Astrocyte of the cerebellum (primary cell): ENCODE data around the gene BDKRB1.

Experiments used
- DNase-seq: peaks from one replicate; pipeline ENCODE4 v3.0.0-alpha.2; 2011; ENCODE audit warnings: low read depth
- H3K4me3 ChIP-seq: 2 replicates; pipeline ENCODE4 v1.5.1; 2011; ENCODE audit warnings: mild to moderate bottlenecking, low read depth, low read length, moderate library complexity
- in situ Hi-C: cut with HindIII; loops from 2 replicates; pipeline ENCODE4 v1.10.0; 2017; ENCODE audit warnings: low sequenced_read_pairs
- TF ChIP-seq, protein P1 (sequence below): IDR thresholded peaks from 2 replicates; pipeline ENCODE4 v1.5.1; 2012; ENCODE audit warnings: low read length, low read depth, moderate library complexity, mild to moderate bottlenecking; ENCODE audit errors: missing control alignments

BDKRB1 gene

DNA sequence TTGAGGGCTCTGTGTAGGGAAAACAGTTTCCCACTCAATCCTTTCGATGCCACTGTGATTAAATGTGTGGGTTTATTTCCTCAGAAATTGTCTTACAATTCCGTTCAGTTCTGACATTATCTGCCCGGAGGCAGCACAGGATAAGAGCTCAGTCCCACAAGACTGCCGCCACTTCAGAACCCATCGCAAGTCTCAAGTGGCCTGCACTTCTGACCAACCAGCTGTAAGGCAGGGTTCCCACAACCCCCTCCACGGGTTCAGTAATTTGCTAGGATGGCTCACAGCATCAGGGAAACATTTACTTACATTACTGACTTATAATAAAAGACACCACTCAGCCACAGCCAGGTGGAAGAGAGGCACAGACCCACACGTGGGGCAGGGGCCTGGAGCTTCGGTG, 34.2 kb upstream of the BDKRB1 start:
- H3K4me3 ChIP-seq: no peak overlapping the region
- TF ChIP-seq, protein P1, sequence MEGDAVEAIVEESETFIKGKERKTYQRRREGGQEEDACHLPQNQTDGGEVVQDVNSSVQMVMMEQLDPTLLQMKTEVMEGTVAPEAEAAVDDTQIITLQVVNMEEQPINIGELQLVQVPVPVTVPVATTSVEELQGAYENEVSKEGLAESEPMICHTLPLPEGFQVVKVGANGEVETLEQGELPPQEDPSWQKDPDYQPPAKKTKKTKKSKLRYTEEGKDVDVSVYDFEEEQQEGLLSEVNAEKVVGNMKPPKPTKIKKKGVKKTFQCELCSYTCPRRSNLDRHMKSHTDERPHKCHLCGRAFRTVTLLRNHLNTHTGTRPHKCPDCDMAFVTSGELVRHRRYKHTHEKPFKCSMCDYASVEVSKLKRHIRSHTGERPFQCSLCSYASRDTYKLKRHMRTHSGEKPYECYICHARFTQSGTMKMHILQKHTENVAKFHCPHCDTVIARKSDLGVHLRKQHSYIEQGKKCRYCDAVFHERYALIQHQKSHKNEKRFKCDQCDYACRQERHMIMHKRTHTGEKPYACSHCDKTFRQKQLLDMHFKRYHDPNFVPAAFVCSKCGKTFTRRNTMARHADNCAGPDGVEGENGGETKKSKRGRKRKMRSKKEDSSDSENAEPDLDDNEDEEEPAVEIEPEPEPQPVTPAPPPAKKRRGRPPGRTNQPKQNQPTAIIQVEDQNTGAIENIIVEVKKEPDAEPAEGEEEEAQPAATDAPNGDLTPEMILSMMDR: no peak
- in situ Hi-C loops: no loop called here
- no peak for DNase-seq

- TF ChIP-seq, protein P1: no peak
- no peak for DNase-seq
- no peak overlapping the region for H3K4me3 ChIP-seq
- in situ Hi-C loops: no loop called here
Observed at GRCh38 chr14:96224480-96225096, 31.4 kb upstream of the BDKRB1 start.

DNA sequence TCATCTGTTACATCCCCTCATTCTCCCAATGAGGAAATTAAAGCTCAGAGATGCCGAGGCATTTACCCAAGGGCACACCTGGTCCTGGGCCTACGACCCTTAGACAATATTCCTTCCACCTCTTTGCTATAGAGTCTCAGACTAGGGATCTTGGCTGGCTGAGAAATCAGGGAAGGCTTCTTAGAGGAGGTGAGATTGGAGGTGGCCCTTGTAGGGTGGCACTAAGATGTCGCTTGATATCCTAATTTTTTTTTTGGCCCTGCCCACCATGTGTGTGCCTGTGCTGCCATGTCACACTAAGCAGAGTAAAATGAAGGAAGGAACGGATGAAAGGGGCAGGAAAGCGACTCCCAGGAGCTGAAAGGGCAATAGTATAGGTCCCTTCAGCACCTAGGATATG, 30.8 kb upstream of the BDKRB1 start:
- TF ChIP-seq, protein P1: no peak
- in situ Hi-C loops: no loop called here

DNA sequence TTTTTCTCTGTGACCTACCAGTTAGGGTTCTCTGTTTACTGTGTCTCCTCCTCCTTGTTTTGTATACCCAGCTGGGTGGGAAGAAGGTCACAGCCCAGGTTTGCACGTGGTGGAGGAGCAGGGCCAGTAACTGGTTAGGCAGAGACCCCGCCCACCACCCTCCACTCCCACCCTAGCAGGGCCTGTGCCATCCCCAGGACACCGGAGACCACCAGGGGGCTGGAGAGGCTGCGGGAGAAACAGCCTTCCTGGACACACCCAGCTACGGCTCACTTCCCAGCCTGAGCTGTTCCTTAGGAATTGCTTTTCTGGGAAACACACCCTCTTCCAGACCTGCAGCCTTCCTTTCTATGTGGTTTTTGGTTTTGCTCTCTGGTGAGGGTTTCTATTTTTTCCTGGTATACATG, 30.3 kb upstream of the BDKRB1 start:
- in situ Hi-C loops: no loop called here
- DNase-seq: no peak
- H3K4me3 ChIP-seq: no peak overlapping the region
- TF ChIP-seq, protein P1: no peak

More for the DNA sequence above, 30.8 kb upstream of the BDKRB1 start:
- DNase-seq: no peak
- H3K4me3 ChIP-seq: no peak overlapping the region

- in situ Hi-C loops: no loop called here
Observed at GRCh38 chr14:96227428-96227827, 28.6 kb upstream of the BDKRB1 start.

DNA sequence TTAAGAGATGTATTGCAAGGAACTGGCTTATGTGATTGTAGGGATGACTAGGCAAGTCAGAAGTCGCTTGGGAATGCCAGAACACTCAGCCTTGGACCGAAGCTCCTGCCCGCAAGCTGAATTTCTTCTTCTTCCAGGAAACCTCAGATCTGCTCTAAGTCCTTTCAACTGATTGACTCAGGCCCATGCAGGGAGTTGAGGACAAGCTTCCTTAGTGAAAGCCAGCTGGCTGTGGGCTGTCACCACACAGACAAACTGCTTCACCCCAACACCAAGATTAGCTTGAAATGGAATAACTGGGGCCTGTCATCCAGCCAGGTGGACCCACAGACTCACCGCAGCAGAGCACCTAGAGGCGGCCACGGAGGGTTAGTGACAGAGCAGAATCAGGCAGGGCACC, 26.7 kb upstream of the BDKRB1 start:
- TF ChIP-seq, protein P1: no peak
- no peak for DNase-seq
- no peak overlapping the region for H3K4me3 ChIP-seq
- in situ Hi-C loops: no loop called here

More at GRCh38 chr14:96227428-96227827, 28.6 kb upstream of the BDKRB1 start:
- no peak overlapping the region for H3K4me3 ChIP-seq
- DNase-seq: no peak
- TF ChIP-seq, protein P1: no peak
